ENCODE results near the gene MYOF.

Gene MYOF

DNA sequence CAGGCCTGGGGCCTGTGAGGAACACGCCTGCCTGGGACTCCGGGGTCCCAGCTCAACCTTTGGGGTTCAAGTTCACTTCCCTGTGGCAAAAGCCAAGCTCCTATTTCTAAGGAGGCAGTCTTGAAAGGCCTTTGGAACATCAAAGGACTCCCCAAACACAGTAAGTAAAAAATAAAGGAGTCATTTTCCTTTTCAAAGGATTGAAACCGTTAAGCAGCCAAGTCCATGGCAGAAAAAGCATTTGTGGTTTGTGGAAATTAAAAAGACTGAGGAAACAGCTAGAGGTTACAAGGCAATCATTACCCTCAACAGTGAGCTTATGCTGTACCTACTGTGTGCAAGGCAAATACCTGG, 200.8 kb downstream of the MYOF start:
- no peaks in the 10 kb centered on the region for H3K27me3 Mint-ChIP-seq
- no peak overlapping the region for H3K27ac Mint-ChIP-seq
- H3K9me3 Mint-ChIP-seq = no peaks in the 10 kb centered on the region
- no peak overlapping the region for H3K4me3 Mint-ChIP-seq
- H3K4me1 Mint-ChIP-seq (ENCODE audit: low read depth) = no peaks in the 10 kb centered on the region
- no peaks in the 10 kb centered on the region for H3K36me3 Mint-ChIP-seq (ENCODE audit: low read depth)

DNA sequence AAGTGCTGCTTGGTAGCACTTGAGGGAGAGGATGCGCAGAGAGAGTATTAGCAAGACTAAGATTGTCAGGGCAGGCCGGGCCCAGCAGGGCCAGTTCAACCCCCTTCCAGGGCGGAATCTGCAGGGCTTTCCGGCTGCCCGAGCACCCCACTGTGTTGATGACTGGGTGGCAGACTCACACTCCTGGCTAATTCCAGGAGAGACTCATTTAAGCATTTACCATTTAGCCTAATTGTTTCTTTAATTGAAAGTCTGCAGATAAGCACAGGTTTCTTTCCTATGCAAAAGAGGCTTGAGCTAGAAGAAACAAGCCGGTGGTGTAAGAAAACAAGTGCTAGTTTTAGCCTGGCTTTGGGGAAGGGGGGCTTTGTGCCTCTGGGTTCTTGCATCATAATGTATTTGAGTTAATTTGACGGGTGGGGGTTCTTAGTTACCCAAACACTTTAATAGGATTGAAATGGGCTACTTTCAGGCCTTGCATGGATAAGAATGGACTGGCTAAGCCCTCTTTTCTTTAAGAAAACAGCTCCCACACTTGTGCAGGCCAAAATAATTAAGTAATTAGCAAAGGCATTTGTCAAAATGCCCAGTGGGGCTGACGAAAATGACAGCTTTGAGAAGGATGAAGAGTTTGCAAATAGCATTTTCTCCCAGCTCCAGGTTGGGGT, 201.3 kb downstream of the MYOF start:
- no peaks in the 10 kb centered on the region for H3K9me3 Mint-ChIP-seq
- H3K36me3 Mint-ChIP-seq (ENCODE audit: low read depth) = no peaks in the 10 kb centered on the region

DNA sequence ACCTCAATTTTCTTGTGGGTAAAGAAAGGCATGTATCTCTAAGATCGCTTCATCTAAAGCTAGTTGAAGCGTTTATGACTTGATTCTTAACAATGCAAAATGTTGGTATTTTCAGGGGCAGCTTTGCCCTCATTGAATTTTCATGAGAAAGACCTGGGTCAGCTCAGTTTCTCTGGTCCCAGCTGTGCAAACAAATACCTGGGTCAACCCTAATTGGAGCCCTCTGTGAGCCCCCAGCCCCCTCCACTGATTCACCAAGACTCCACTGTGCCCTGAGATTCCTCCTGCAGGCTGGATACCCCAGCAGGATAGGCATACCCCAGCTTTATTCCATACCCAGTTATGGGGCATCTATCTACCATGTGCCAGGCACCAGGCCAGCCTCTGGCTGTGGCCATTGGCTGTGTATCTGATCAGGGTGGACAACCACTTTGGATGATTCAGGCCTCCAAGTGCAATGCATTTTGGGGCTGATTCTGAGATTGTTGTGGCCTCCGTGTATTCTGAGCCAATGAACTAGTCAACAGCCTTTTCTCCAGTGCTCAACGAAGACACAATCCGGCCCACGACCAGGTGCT, 201.9 kb downstream of the MYOF start:
- Mint-ChIP-seq H3K27ac (no peak overlapping the region), H3K36me3 (ENCODE audit: low read depth) (no peaks in the 10 kb centered on the region), H3K9me3 (no peaks in the 10 kb centered on the region), H3K27me3 (peaks cover under 1% of the 10 kb centered on the region), H3K4me3 (no peak overlapping the region), H3K4me1 (ENCODE audit: low read depth) (no peaks in the 10 kb centered on the region)

More for the DNA sequence above, 201.3 kb downstream of the MYOF start:
- Mint-ChIP-seq H3K4me3 (no peak overlapping the region), H3K27ac (no peak overlapping the region), H3K4me1 (ENCODE audit: low read depth) (no peaks in the 10 kb centered on the region), H3K27me3 (no peaks in the 10 kb centered on the region)

DNA sequence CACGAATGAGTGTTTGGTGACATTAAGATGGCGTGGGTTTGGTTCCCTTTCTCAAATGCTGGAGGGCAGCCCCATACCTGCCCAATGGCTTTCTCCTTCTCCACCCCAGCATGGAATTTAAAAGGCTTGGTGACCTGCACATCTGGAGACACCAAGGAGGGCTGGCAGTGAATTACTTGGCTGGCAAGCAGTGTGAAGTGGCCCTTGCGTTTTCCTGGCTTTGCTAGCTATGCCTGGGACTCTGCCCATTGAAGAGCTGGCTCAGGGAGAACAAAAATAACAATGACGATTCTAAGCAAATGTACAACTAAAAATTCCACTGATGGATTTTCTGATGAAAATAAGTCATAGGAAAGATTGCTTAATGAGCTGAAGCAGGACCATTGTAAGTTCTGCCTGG, 204.8 kb downstream of the MYOF start:
- H3K27ac Mint-ChIP-seq = no peak overlapping the region
- H3K9me3 Mint-ChIP-seq = no peaks in the 10 kb centered on the region
- no peaks in the 10 kb centered on the region for H3K36me3 Mint-ChIP-seq (ENCODE audit: low read depth)
- H3K4me1 Mint-ChIP-seq (ENCODE audit: low read depth) = no peaks in the 10 kb centered on the region
- H3K27me3 Mint-ChIP-seq = peaks cover 6% of the 10 kb centered on the region
- no peak overlapping the region for H3K4me3 Mint-ChIP-seq

DNA sequence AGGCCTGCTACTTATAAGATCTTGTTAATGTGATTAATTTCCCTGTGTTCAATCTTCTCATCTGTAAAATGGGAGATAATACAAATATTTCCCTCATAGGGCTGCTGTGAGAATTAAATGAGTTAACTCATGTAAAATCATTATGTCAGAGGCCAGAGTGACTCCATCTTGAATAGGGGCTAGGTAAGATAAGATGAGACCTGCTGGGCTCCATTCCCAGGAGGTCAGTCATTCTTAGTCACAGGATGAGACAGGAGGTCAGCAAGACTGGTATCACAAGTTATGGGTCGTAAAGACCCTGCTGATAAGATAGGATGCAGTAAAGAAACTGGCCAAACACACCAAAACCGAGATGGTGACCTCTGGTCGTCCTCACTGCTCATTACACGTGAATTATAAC, 207.7 kb downstream of the MYOF start:
- H3K9me3 Mint-ChIP-seq = peaks cover 3% of the 10 kb centered on the region

GRCh38 chr10:93272884-93273675, 209.1 kb downstream of the MYOF start:
- H3K9me3 Mint-ChIP-seq = peaks cover 7% of the 10 kb centered on the region
- no peak overlapping the region for H3K27ac Mint-ChIP-seq
- no peak overlapping the region for H3K4me3 Mint-ChIP-seq
- H3K4me1 Mint-ChIP-seq (ENCODE audit: low read depth) = no peaks in the 10 kb centered on the region
- H3K36me3 Mint-ChIP-seq (ENCODE audit: low read depth) = peaks cover 4% of the 10 kb centered on the region
- H3K27me3 Mint-ChIP-seq = peaks cover 6% of the 10 kb centered on the region

More for the DNA sequence above, 207.7 kb downstream of the MYOF start:
- H3K4me3 Mint-ChIP-seq = no peak overlapping the region
- no peak overlapping the region for H3K27ac Mint-ChIP-seq
- H3K4me1 Mint-ChIP-seq (ENCODE audit: low read depth) = no peaks in the 10 kb centered on the region
- peaks cover 2% of the 10 kb centered on the region for H3K36me3 Mint-ChIP-seq (ENCODE audit: low read depth)
- peaks cover 6% of the 10 kb centered on the region for H3K27me3 Mint-ChIP-seq

- Mint-ChIP-seq H3K27ac (no peak overlapping the region), H3K4me1 (ENCODE audit: low read depth) (peaks cover 5% of the 10 kb centered on the region), H3K4me3 (no peak overlapping the region), H3K9me3 (peaks cover 7% of the 10 kb centered on the region), H3K27me3 (peaks cover 6% of the 10 kb centered on the region), H3K36me3 (ENCODE audit: low read depth) (peaks cover 4% of the 10 kb centered on the region)
Observed at GRCh38 chr10:93271347-93271746, 210.8 kb downstream of the MYOF start.

DNA sequence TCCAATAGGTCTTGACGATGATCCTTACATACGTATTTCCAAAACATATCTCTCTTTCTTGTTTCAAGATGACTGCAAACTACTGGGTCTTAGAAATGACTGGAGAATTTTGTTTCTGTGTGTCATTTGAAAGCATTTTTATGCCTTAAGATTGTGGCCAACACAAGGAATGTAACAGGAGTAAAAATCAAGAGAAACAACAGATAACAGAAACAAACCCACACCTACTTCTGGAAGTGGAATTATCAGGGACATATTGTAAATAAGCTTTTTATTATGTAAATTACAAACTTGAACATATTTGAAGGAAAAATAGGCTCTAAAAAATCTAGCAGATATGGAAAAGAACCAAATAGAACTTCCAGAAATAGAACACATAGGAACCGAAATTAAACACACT, 212.9 kb downstream of the MYOF start:
- peaks cover 4% of the 10 kb centered on the region for H3K36me3 Mint-ChIP-seq (ENCODE audit: low read depth)
- no peak overlapping the region for H3K4me3 Mint-ChIP-seq
- H3K4me1 Mint-ChIP-seq (ENCODE audit: low read depth) = peaks cover 5% of the 10 kb centered on the region
- peaks cover 7% of the 10 kb centered on the region for H3K9me3 Mint-ChIP-seq
- H3K27me3 Mint-ChIP-seq = no peaks in the 10 kb centered on the region
- H3K27ac Mint-ChIP-seq = no peak overlapping the region

GRCh38 chr10:93268021-93268420, 214.1 kb downstream of the MYOF start:
- Mint-ChIP-seq H3K27me3 (no peaks in the 10 kb centered on the region), H3K4me3 (no peak overlapping the region), H3K4me1 (ENCODE audit: low read depth) (peaks cover 5% of the 10 kb centered on the region), H3K36me3 (ENCODE audit: low read depth) (peaks cover 4% of the 10 kb centered on the region), H3K27ac (no peak overlapping the region), H3K9me3 (peaks cover 7% of the 10 kb centered on the region)

DNA sequence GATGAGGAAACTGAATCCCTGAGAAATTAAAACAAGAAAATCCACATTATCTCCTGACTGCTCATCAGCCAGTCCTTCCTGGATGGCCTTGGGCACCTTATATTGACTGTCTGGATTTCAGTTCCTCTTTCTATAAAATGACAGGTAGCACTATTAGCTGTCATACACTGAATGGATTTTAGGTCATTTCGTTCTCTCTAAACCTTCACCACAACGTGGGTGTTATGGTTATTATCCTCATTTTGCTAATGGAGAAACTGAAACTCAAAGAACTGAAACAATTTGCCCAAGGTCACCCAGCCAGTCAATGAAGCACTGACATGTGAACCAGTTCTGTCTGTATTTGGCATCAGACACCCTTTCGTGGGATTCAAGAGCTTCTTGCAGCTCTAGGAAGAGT, 214.6 kb downstream of the MYOF start:
- H3K36me3 Mint-ChIP-seq (ENCODE audit: low read depth) = peaks cover 4% of the 10 kb centered on the region
- H3K27ac Mint-ChIP-seq = no peak overlapping the region
- peaks cover 7% of the 10 kb centered on the region for H3K9me3 Mint-ChIP-seq
- H3K4me1 Mint-ChIP-seq (ENCODE audit: low read depth) = peaks cover 5% of the 10 kb centered on the region
- no peaks in the 10 kb centered on the region for H3K27me3 Mint-ChIP-seq
- H3K4me3 Mint-ChIP-seq = no peak overlapping the region

- no peak overlapping the region for H3K4me3 Mint-ChIP-seq
- H3K9me3 Mint-ChIP-seq = peaks cover 7% of the 10 kb centered on the region
- H3K4me1 Mint-ChIP-seq (ENCODE audit: low read depth) = peaks cover 5% of the 10 kb centered on the region
- H3K27me3 Mint-ChIP-seq = no peaks in the 10 kb centered on the region
- H3K27ac Mint-ChIP-seq = no peak overlapping the region
- H3K36me3 Mint-ChIP-seq (ENCODE audit: low read depth) = peaks cover 4% of the 10 kb centered on the region
Observed at GRCh38 chr10:93266858-93267257, 215.3 kb downstream of the MYOF start.

- Mint-ChIP-seq H3K36me3 (ENCODE audit: low read depth) (no peaks in the 10 kb centered on the region), H3K9me3 (no peaks in the 10 kb centered on the region), H3K4me1 (ENCODE audit: low read depth) (no peaks in the 10 kb centered on the region), H3K27ac (no peak overlapping the region), H3K27me3 (no peaks in the 10 kb centered on the region), H3K4me3 (no peak overlapping the region)
Observed at GRCh38 chr10:93261961-93262610, 220.0 kb downstream of the MYOF start.

DNA sequence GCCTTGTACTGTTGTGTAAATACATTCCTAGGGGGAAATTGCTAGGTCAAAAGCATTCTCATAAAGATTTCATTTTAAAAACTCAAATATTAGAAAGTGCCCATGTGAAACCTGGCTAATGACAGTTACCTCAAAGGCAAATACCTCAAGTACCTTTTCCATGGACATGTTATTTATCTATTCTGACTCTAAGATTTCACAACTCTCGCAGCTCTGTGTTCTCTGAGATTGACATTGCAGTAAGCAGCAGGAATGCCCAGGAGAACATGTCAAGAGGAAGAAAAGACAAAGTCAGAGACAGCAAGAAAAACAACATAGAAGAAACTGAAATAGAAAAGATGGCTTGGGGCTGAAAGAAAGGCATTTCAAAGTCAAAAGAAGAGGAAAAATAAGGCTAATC, 221.0 kb downstream of the MYOF start:
- H3K27ac Mint-ChIP-seq = no peak overlapping the region
- no peaks in the 10 kb centered on the region for H3K4me1 Mint-ChIP-seq (ENCODE audit: low read depth)
- H3K9me3 Mint-ChIP-seq = no peaks in the 10 kb centered on the region
- H3K4me3 Mint-ChIP-seq = no peak overlapping the region
- H3K36me3 Mint-ChIP-seq (ENCODE audit: low read depth) = no peaks in the 10 kb centered on the region
- H3K27me3 Mint-ChIP-seq = no peaks in the 10 kb centered on the region

DNA sequence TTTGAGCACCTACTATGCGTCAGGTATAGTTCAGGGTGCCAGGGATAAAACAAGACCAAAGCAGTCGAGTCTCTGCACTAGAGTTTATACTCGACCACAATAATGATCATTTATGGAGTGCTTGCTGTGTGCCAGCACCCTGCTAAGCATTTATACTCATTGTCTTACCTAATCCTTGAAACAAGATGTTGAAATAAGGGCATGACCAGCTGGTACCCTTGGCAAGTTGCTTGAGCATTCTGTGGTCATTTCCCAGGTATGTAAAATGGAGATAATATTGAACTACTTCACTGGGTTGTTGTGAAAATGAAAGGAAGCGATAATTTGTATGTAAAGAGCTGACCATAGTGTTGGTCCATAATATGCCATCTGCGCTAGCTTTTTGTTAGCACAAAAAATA, 223.0 kb downstream of the MYOF start:
- no peak overlapping the region for H3K27ac Mint-ChIP-seq
- no peaks in the 10 kb centered on the region for H3K36me3 Mint-ChIP-seq (ENCODE audit: low read depth)
- H3K9me3 Mint-ChIP-seq = no peaks in the 10 kb centered on the region
- no peak overlapping the region for H3K4me3 Mint-ChIP-seq
- H3K27me3 Mint-ChIP-seq = no peaks in the 10 kb centered on the region
- no peaks in the 10 kb centered on the region for H3K4me1 Mint-ChIP-seq (ENCODE audit: low read depth)

Data from stimulated activated naive CD8-positive, alpha-beta T cell treated with anti-CD3 and anti-CD28 coated beads, Interleukin-15, Interleukin-2, amounts not matched to agents 100 ng/mL and 50 ng/mL, for 24 hours (primary cell).